ENCODE data around the gene CHCHD10. TPM values are rescaled to one million over a fixed set of nuclear protein-coding genes. Genes with fewer than 3 reads are reported as not detected.

CHCHD10 gene
- total and polyA plus RNA-seq, 9 donors: 2.7 to 40.5 (median 20.1) TPM

DNA sequence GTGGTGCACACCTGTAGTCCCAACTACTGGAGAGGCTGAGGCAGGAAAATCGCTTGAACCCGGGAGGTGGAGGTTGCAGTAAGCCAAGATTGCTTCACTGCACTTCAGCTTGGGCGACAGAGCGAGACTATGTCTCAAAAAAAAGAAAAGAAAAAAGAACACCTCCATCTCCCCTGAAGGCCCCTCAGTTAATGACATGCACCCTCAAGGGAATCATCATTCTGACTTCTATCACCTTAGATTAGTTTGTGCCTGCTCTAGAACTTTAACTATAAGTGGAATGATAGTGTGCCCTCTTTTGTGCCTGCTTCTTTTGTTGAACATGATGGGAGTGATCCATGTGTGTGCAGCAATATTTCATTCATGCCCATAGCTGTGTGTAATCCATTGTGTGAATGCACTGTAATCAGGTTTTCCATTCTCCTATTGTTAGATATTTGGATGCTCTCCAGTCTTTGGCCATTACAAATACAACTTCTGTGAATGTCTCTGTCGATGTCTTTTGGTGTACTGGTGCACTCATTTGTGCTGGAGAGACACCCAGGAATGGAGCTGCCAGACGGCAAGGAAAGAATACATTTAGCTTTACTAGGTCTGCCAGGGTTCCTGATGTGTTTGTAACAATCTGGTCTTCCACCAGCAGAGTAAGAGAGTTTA, 12.7 kb downstream of the CHCHD10 start:
- no peaks in the 10 kb centered on the region for H3K9me3 ChIP-seq
- no peaks in the 10 kb centered on the region for H3K36me3 ChIP-seq
- H3K4me3 ChIP-seq: no peak overlapping the region
- no peak overlapping the region for H3K27ac ChIP-seq
- no peak for DNase-seq
- 75 to 76% (median 76%) methylated on average over 6 of the region's 6 CpGs for WGBS, 3 donors
- intact Hi-C loops (cut with DNase I): no loop called here
- H3K4me1 ChIP-seq (ENCODE audit: insufficient read depth): no peaks in the 10 kb centered on the region
- TF ChIP-seq, protein P1, sequence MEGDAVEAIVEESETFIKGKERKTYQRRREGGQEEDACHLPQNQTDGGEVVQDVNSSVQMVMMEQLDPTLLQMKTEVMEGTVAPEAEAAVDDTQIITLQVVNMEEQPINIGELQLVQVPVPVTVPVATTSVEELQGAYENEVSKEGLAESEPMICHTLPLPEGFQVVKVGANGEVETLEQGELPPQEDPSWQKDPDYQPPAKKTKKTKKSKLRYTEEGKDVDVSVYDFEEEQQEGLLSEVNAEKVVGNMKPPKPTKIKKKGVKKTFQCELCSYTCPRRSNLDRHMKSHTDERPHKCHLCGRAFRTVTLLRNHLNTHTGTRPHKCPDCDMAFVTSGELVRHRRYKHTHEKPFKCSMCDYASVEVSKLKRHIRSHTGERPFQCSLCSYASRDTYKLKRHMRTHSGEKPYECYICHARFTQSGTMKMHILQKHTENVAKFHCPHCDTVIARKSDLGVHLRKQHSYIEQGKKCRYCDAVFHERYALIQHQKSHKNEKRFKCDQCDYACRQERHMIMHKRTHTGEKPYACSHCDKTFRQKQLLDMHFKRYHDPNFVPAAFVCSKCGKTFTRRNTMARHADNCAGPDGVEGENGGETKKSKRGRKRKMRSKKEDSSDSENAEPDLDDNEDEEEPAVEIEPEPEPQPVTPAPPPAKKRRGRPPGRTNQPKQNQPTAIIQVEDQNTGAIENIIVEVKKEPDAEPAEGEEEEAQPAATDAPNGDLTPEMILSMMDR (IDR thresholded peaks at IDR 0.05): no peak
- no peak for TF ChIP-seq EP300 (IDR thresholded peaks at IDR 0.05)
- no peak for TF ChIP-seq POLR2A (IDR thresholded peaks at IDR 0.05)
- no peaks in the 10 kb centered on the region for H3K27me3 ChIP-seq

DNA sequence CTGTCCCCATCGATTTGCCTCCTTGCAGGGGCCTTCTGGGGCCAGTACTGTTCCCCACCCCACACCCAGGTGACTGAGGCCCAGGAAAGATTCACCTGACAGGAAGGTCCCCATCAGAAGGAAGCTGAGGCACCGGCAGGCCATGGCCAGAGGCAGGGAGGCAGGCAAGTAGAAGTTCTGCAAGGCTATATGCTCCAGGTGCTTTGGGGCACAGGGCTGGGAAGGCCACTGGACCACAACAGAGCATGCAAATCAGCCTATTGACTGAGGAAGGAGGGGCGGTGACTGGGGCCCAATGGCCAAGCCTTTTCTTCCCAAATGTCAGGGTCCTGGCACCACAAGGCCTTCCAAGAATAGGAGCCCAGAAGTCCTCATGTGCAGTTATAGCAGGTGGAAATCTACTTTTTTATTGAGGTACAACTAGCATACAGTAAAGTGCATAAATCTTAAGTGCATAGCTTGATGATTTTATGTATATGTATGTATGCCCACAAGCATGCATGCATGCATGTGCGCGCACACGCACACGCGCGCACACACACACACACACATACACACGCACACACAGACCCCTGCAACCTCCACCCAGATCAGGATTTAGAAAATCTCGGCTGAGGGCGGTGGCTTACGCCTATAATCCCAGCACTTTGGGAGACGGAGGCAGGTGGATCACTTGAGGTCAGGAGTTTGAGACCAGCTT, 13.4 kb downstream of the CHCHD10 start, which contains the start of gene VPREB3:
Gene VPREB3, minus strand, starts transcription at position 206 of the 700 bp plus-strand sequence. Its CDS starts 62 bp downstream, at position 144.
- no peak within 1 kb of the TSS for H3K4me3 ChIP-seq
- intact Hi-C loops (cut with DNase I): no loop called here

DNA sequence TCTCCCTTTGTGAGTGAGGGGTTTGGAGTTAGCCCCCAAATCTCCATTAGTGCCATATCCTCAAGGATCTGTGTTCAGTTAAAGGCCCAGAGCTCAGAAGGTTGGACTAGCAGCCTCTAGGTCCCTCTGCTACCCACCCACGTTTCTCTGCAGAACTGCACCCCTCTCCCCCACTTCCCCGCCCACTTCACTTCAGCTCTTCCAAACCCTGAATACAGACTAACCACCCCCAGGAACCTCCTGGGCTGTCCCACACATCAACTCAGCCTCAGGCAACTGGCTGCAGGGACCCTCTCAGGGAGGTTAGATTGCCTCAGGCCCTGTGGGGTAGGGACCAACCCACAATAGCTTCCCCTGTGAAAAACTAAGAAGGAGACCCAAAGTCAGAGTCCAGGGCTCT, 14.4 kb downstream of the CHCHD10 start:
- H3K27ac ChIP-seq: no peak overlapping the region
- H3K9me3 ChIP-seq: no peaks in the 10 kb centered on the region
- no peaks in the 10 kb centered on the region for H3K27me3 ChIP-seq
- no peaks in the 10 kb centered on the region for H3K36me3 ChIP-seq
- H3K4me1 ChIP-seq (ENCODE audit: insufficient read depth): peaks cover 4% of the 10 kb centered on the region
- no peak for DNase-seq
- WGBS, 3 donors: 57 to 68% (median 59%) methylated on average over 2 of the region's 2 CpGs
- intact Hi-C loops (cut with DNase I): no loop called here
- H3K4me3 ChIP-seq: no peak overlapping the region
- no peak for TF ChIP-seq POLR2A (IDR thresholded peaks at IDR 0.05)
- TF ChIP-seq, protein P1 (IDR thresholded peaks at IDR 0.05): no peak
- TF ChIP-seq EP300 (IDR thresholded peaks at IDR 0.05): no peak

More for the DNA sequence above, 13.4 kb downstream of the CHCHD10 start, which contains the start of gene VPREB3:
- no peaks in the 10 kb centered on the region for H3K36me3 ChIP-seq
- no peak within 1 kb of the TSS for H3K27ac ChIP-seq
- H3K4me1 ChIP-seq (ENCODE audit: insufficient read depth): peaks cover 4% of the 10 kb centered on the region
- 80 to 93% (median 82%) methylated on average over 14 of the region's 14 CpGs for WGBS, 3 donors
- DNase-seq: no peak
- H3K27me3 ChIP-seq: no peaks in the 10 kb centered on the region
- H3K9me3 ChIP-seq: no peaks in the 10 kb centered on the region
- TF ChIP-seq EP300 (IDR thresholded peaks at IDR 0.05) (no peak), POLR2A (IDR thresholded peaks at IDR 0.05) (no peak)
- TF ChIP-seq, protein P1 (IDR thresholded peaks at IDR 0.05): no peak

GRCh38 chr22:23752750-23753149, 15.0 kb downstream of the CHCHD10 start:
- no peak for DNase-seq
- WGBS, 3 donors: 85 to 93% (median 90%) methylated on average over 16 of the region's 16 CpGs
- intact Hi-C loops (cut with DNase I): no loop called here
- Histone ChIP-seq H3K4me1 (ENCODE audit: insufficient read depth) (peaks cover 4% of the 10 kb centered on the region), H3K9me3 (no peaks in the 10 kb centered on the region), H3K4me3 (no peak overlapping the region), H3K36me3 (no peaks in the 10 kb centered on the region), H3K27ac (no peak overlapping the region), H3K27me3 (no peaks in the 10 kb centered on the region)
- TF ChIP-seq POLR2A (IDR thresholded peaks at IDR 0.05) (no peak), EP300 (IDR thresholded peaks at IDR 0.05) (no peak)
- TF ChIP-seq, protein P1 (IDR thresholded peaks at IDR 0.05): no peak
